HL-60 (cell line): ENCODE measurements around the gene POLN.

Experiments
- DNase-seq, 2 experiments: peaks; one replicate each; pipeline ENCODE4 v3.0.0-alpha.2; 2010 to 2020; ENCODE audit warnings: low read depth in 1 of 2, low spot score in 1 of 2
- H3K27ac ChIP-seq: fragments of 250-450 bp; sonication (Bioruptor Pico); replicated peaks from 2 replicates; pipeline ENCODE4 v1.5.1; 2020; ENCODE audit warnings: mild to moderate bottlenecking, moderate library complexity
- H3K27me3 ChIP-seq: fragments of 250-450 bp; sonication (Bioruptor Pico); 2 replicates; pipeline ENCODE4 v1.5.1; 2021; ENCODE audit warnings: mild to moderate bottlenecking, moderate library complexity; ENCODE audit not compliant: insufficient read depth, poor library complexity, severe bottlenecking
- H3K4me3 ChIP-seq: replicated peaks from 2 replicates; pipeline ENCODE4 v1.5.1; 2011; ENCODE audit warnings: mild to moderate bottlenecking, control low read depth, low read length; ENCODE audit not compliant: insufficient read depth
- CTCF ChIP-seq: IDR thresholded peaks from one replicate; pipeline ENCODE4 v1.5.1; 2011; ENCODE audit warnings: low read length, control low read depth, inconsistent platforms; ENCODE audit not compliant: insufficient read depth
- GABPA ChIP-seq: IDR thresholded peaks from 2 replicates; pipeline ENCODE4 v1.6.1; 2012; ENCODE audit warnings: low read depth
- POLR2AphosphoS5 ChIP-seq: IDR thresholded peaks from 2 replicates; pipeline ENCODE4 v1.6.1; 2012; ENCODE audit warnings: low read depth
- REST ChIP-seq: IDR thresholded peaks from 2 replicates; pipeline ENCODE4 v1.6.1; 2012; ENCODE audit warnings: low read depth; ENCODE audit not compliant: insufficient replicate concordance
- SPI1 ChIP-seq: IDR thresholded peaks from 2 replicates; pipeline ENCODE4 v1.6.1; 2012; ENCODE audit warnings: low read depth, mild to moderate bottlenecking, borderline replicate concordance

Gene POLN

GRCh38 chr4:2269618-2270163 is 27.8 kb upstream of the POLN start:
- TF ChIP-seq CTCF, result no peak
- TF ChIP-seq SPI1, result 0 out of 2 replicates have a peak, but pooled peaks have one; percentile 9
- Histone ChIP-seq H3K27ac (no peak overlapping the region), H3K27me3 (no peaks in the 10 kb centered on the region), H3K4me3 (no peak overlapping the region)
- no peak for DNase-seq

- no peak overlapping the region for H3K27ac ChIP-seq
- DNase-seq, result no peak
- H3K27me3 ChIP-seq, result no peaks in the 10 kb centered on the region
- no peak overlapping the region for H3K4me3 ChIP-seq
- TF ChIP-seq GABPA (no peak), REST (no peak), SPI1 (no peak), POLR2AphosphoS5 (no peak), CTCF (no peak)
These were observed 27.2 kb upstream of the POLN start for GRCh38 chr4:2269206-2269531.

- H3K27me3 ChIP-seq, result no peaks in the 10 kb centered on the region
- H3K4me3 ChIP-seq, result no peak overlapping the region
- no peak for TF ChIP-seq CTCF
- TF ChIP-seq GABPA, result no peak
- no peak for TF ChIP-seq POLR2AphosphoS5
- no peak for TF ChIP-seq REST
- no peak for TF ChIP-seq SPI1
- H3K27ac ChIP-seq, result no peak overlapping the region
- no peak for DNase-seq
These were observed 26.7 kb upstream of the POLN start for GRCh38 chr4:2268357-2269205.
